IMR-90 (cell line): ENCODE results near the gene VPS54. TPM values are rescaled to one million over a fixed set of nuclear protein-coding genes. Genes with fewer than 3 reads are reported as not detected.

Source experiments
- ATAC-seq: fragments of 200-7000 bp; cut with Tn5 transposase; 2 replicates; pipeline ENCODE4 v1.9.1; 2020; ENCODE audit warnings: low read depth, mild to moderate bottlenecking, moderate library complexity
- BruUV-seq: library from RNA; stranded (reverse); fragments of 400-500 nt; replicated peaks from 2 replicates; lab custom pipeline; 2021; lab: Mats Ljungman, UMichigan
- CTCF ChIA-PET: fragments of 300-600 bp; formaldehyde crosslinking; extraction: SDS; loops from one replicate; lab custom pipeline; 2021; ENCODE audit warnings: antibody characterized with exemption; lab: Yijun Ruan, JAX
- POLR2A ChIA-PET: fragments of 300-600 bp; sonication (Branson Sonifier 250); formaldehyde crosslinking; loops from one replicate; lab custom pipeline; 2022; ENCODE audit warnings: antibody characterized with exemption; ENCODE audit not compliant: unreplicated experiment; lab: Charles Lee
- DNase-seq: peaks from one replicate; pipeline ENCODE4 v3.0.0; 2013
- H2AFZ ChIP-seq: replicated peaks from 2 replicates; pipeline ENCODE3; 2013; ENCODE audit warnings: low read length, mild to moderate bottlenecking; ENCODE audit not compliant: poor library complexity
- H2AK5ac ChIP-seq: 2 replicates; pipeline ENCODE4 v1.6.1; 2013; ENCODE audit warnings: low read depth, low read length, inconsistent platforms
- H2AK9ac ChIP-seq: replicated peaks from 2 replicates; pipeline ENCODE3; 2013; ENCODE audit warnings: mild to moderate bottlenecking, low read depth, low read length, moderate library complexity; ENCODE audit not compliant: poor library complexity
- H2BK120ac ChIP-seq: 2 replicates; pipeline ENCODE4 v1.6.1; 2013; ENCODE audit warnings: low read depth, low read length, inconsistent platforms
- H2BK15ac ChIP-seq: 3 replicates; pipeline ENCODE4 v1.6.1; 2013; ENCODE audit warnings: low read depth, low read length, inconsistent platforms
- H2BK20ac ChIP-seq: 2 replicates; pipeline ENCODE4 v1.6.1; 2013; ENCODE audit warnings: low read depth, mild to moderate bottlenecking, inconsistent platforms, low read length, moderate library complexity
- H2BK5ac ChIP-seq: 2 replicates; pipeline ENCODE4 v1.6.1; 2013; ENCODE audit warnings: mild to moderate bottlenecking, low read depth, low read length, inconsistent platforms; ENCODE audit not compliant: poor library complexity, severe bottlenecking
- H3K14ac ChIP-seq: replicated peaks from 2 replicates; pipeline ENCODE4 v1.6.1; 2013; ENCODE audit warnings: low read depth, low read length, inconsistent platforms
- H3K18ac ChIP-seq: 2 replicates; pipeline ENCODE4 v1.6.1; 2013; ENCODE audit warnings: low read depth, low read length, control low read depth
- H3K23ac ChIP-seq: 2 replicates; pipeline ENCODE4 v1.6.1; 2013; ENCODE audit warnings: low read depth, low read length, inconsistent platforms
- H3K27ac ChIP-seq: 2 replicates; pipeline ENCODE4 v1.5.1; 2013; ENCODE audit warnings: mild to moderate bottlenecking, control low read depth, low read length; ENCODE audit not compliant: insufficient read depth
- H3K27me3 ChIP-seq: 2 replicates; pipeline ENCODE4 v1.6.1; 2013; ENCODE audit warnings: low read length; ENCODE audit not compliant: control insufficient read depth, insufficient read depth
- H3K36me3 ChIP-seq: 2 replicates; pipeline ENCODE4 v1.6.1; 2013; ENCODE audit warnings: low read length, mixed read lengths; ENCODE audit not compliant: control insufficient read depth, insufficient read depth
- H3K4ac ChIP-seq: 2 replicates; pipeline ENCODE4 v1.6.1; 2013; ENCODE audit warnings: low read depth, low read length, inconsistent platforms
- H3K4me1 ChIP-seq: 2 replicates; pipeline ENCODE4 v1.6.1; 2013; ENCODE audit warnings: low read length, mixed read lengths; ENCODE audit not compliant: control insufficient read depth, insufficient read depth
- H3K4me2 ChIP-seq: 2 replicates; pipeline ENCODE4 v1.6.1; 2013; ENCODE audit warnings: low read depth, mild to moderate bottlenecking, control low read depth, low read length, moderate library complexity
- H3K4me3 ChIP-seq: 2 replicates; pipeline ENCODE4 v1.5.1; 2013; ENCODE audit warnings: low read depth, mild to moderate bottlenecking, control low read depth, low read length, moderate library complexity; ENCODE audit not compliant: insufficient read depth
- H3K56ac ChIP-seq: 2 replicates; pipeline ENCODE4 v1.6.1; 2013; ENCODE audit warnings: low read length, inconsistent platforms; ENCODE audit not compliant: insufficient read depth; ENCODE audit errors: extremely low read depth
- H3K79me1 ChIP-seq, 2 experiments: 2 replicates each; pipeline ENCODE4 v1.6.1; 2013; ENCODE audit warnings: low read length in 2 of 2, inconsistent platforms in 1 of 2, low read depth in 1 of 2
- H3K9ac ChIP-seq: 2 replicates; pipeline ENCODE4 v1.6.1; 2013; ENCODE audit warnings: low read depth, low read length, control low read depth
- H3K9me1 ChIP-seq: 2 replicates; pipeline ENCODE4 v1.6.1; 2013; ENCODE audit warnings: low read length, inconsistent platforms; ENCODE audit not compliant: insufficient read depth
- H3K9me3 ChIP-seq: 2 replicates; pipeline ENCODE4 v1.6.1; 2013; ENCODE audit warnings: low read length; ENCODE audit not compliant: control insufficient read depth, insufficient read depth
- H4K20me1 ChIP-seq: 2 replicates; pipeline ENCODE4 v1.6.1; 2013; ENCODE audit warnings: low read length, inconsistent platforms; ENCODE audit not compliant: insufficient read depth
- H4K5ac ChIP-seq: 2 replicates; pipeline ENCODE4 v1.6.1; 2013; ENCODE audit warnings: mild to moderate bottlenecking, low read depth, low read length, control low read depth
- H4K8ac ChIP-seq, 2 experiments: 2 replicates each; pipeline ENCODE4 v1.6.1; 2013; ENCODE audit warnings: low read depth in 2 of 2, low read length in 2 of 2, control low read depth in 1 of 2, inconsistent platforms in 1 of 2
- H4K91ac ChIP-seq: 2 replicates; pipeline ENCODE4 v1.6.1; 2013; ENCODE audit warnings: low read depth, low read length, inconsistent platforms; ENCODE audit not compliant: insufficient read depth
- BHLHE40 ChIP-seq: fragments of 150-350 bp; IDR thresholded peaks from 2 replicates; pipeline ENCODE4 v1.6.1; 2016; ENCODE audit warnings: mild to moderate bottlenecking, low read depth, low read length
- CEBPB ChIP-seq: IDR thresholded peaks from 2 replicates; pipeline ENCODE4 v1.6.1; 2012; ENCODE audit warnings: low read depth, low read length, improper control_type of control experiment
- CHD1 ChIP-seq: IDR thresholded peaks from 2 replicates; pipeline ENCODE4 v1.6.1; 2012; ENCODE audit warnings: low read depth, low read length, improper control_type of control experiment
- FOS ChIP-seq: fragments of 150-350 bp; IDR thresholded peaks from 2 replicates; pipeline ENCODE4 v1.6.1; 2016; ENCODE audit warnings: low read depth, low read length
- MAFK ChIP-seq: IDR thresholded peaks from 2 replicates; pipeline ENCODE4 v1.6.1; 2012; ENCODE audit warnings: low read depth, low read length, improper control_type of control experiment
- MAZ ChIP-seq: IDR thresholded peaks from 2 replicates; pipeline ENCODE4 v1.6.1; 2012; ENCODE audit warnings: low read depth, mild to moderate bottlenecking, low read length, improper control_type of control experiment, moderate library complexity, borderline replicate concordance
- MXI1 ChIP-seq: IDR thresholded peaks from 2 replicates; pipeline ENCODE4 v1.6.1; 2012; ENCODE audit warnings: low read depth, mild to moderate bottlenecking, low read length, moderate library complexity, borderline replicate concordance
- NFE2L2 ChIP-seq: fragments of 150-350 bp; IDR thresholded peaks from 2 replicates; pipeline ENCODE4 v1.6.1; 2016; ENCODE audit warnings: low read depth, mild to moderate bottlenecking, low read length
- POLR2A ChIP-seq: IDR thresholded peaks from 2 replicates; pipeline ENCODE4 v1.6.1; 2012; ENCODE audit warnings: mild to moderate bottlenecking, low read depth, low read length
- RAD21 ChIP-seq: IDR thresholded peaks from 2 replicates; pipeline ENCODE4 v1.6.1; 2012; ENCODE audit warnings: low read length, improper control_type of control experiment
- RCOR1 ChIP-seq: IDR thresholded peaks from 2 replicates; pipeline ENCODE4 v1.6.1; 2012; ENCODE audit warnings: mild to moderate bottlenecking, low read length, improper control_type of control experiment; ENCODE audit not compliant: insufficient replicate concordance
- RFX5 ChIP-seq: IDR thresholded peaks from 2 replicates; pipeline ENCODE4 v1.8.0; 2012; ENCODE audit warnings: low read depth, mild to moderate bottlenecking, low read length, moderate library complexity
- SMC3 ChIP-seq: fragments of 150-350 bp; IDR thresholded peaks from 2 replicates; pipeline ENCODE4 v1.6.1; 2016; ENCODE audit warnings: low read depth, mild to moderate bottlenecking, antibody characterized with exemption, low read length, moderate library complexity
- WGBS, 2 experiments: methylation state at CpG; one replicate each; pipeline versions ENCODE4 v1.1.5 to v1.1.7; 2013; ENCODE audit warnings: missing lambda C conversion rate in 2 of 2; ENCODE audit not compliant: insufficient read length in 1 of 2; ENCODE audit errors: extremely low coverage in 2 of 2; 5-methylcytosine and 5-hydroxymethylcytosine counted together
- dilution Hi-C: fragments of 300-500 bp; cut with HindIII; formaldehyde crosslinking; loops from one replicate; pipeline ENCODE4 v1.14.3; 2018; ENCODE audit warnings: low sequenced_read_pairs; ENCODE audit not compliant: unreplicated experiment
- in situ Hi-C: fragments of 300-500 bp; cut with MboI; formaldehyde crosslinking; loops from 3 replicates; pipeline ENCODE4 v1.14.3; 2019; ENCODE audit warnings: low sequenced_read_pairs, inconsistent platforms, mixed read lengths
- intact Hi-C: fragments of 100-400 bp; cut with micrococcal nuclease; formaldehyde crosslinking; loops from 2 replicates; pipeline ENCODE4 v1.10.0; 2022
- polyA plus RNA-seq, 3 experiments: library from polyadenylated mRNA; depleted of rRNA; stranded (reverse); fragments of >200 nt; gene quantifications; 2 replicates each; pipeline ENCODE4 v1.2.3, GENCODE V29; 2012; ENCODE audit warnings: low replicate concordance in 1 of 3
- total RNA-seq: library from RNA; depleted of rRNA; stranded (reverse); fragments of >200 nt; gene quantifications from 2 replicates; pipeline ENCODE4 v1.2.3, GENCODE V29; 2012
- TF ChIP-seq, protein P1 (sequence below): fragments of 150-350 bp; IDR thresholded peaks from 2 replicates; pipeline ENCODE4 v1.6.1; 2017; ENCODE audit warnings: mild to moderate bottlenecking, antibody characterized with exemption, low read length, low read depth
- TF ChIP-seq, protein P2 (sequence below): fragments of 150-350 bp; IDR thresholded peaks from 2 replicates; pipeline ENCODE4 v1.6.1; 2016; ENCODE audit warnings: low read depth, mild to moderate bottlenecking, low read length, moderate library complexity, borderline replicate concordance
- TF ChIP-seq, protein P3 (sequence below): conservative IDR thresholded peaks from 2 replicates; pipeline ENCODE4 v1.5.1; 2012; ENCODE audit warnings: mild to moderate bottlenecking, low read depth, low read length, improper control_type of control experiment

Gene VPS54
- total and polyA plus RNA-seq, 2 of the 4 experiments (the other 2 are of a cell fraction) = 7.1 to 18.1 TPM

DNA sequence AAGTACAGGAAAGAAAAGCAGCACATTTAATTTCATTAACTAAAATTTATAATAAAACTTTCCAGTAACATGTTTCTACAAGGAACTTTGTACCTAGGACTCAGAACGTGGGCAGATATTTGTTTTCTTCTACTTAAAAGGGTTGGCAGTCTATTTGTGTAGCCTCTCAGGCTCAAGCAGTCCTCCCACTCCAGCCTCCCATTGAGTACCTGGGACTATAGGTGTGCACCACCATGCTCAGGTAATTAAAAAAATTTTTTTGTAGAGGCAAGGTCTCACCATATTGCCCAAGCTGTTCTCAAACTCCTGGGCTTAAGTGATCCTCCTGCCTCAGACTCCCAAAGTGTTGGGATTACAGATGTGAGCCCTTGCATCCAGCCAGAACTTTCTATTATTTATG, 140.7 kb downstream of the VPS54 start:
- CTCF ChIA-PET = interaction anchor here (0.8 kb wide), 1 partner anchor 224 kb away, joined by 3 read pairs; no protein-coding TSS in a partner anchor
- Histone ChIP-seq H2BK15ac (no peak overlapping the region), H3K4ac (no peak overlapping the region), H2BK120ac (no peak overlapping the region), H2BK20ac (no peak overlapping the region), H3K56ac (no peak overlapping the region), H3K27ac (no peak overlapping the region), H3K9me1 (peaks cover 3% of the 10 kb centered on the region), H3K36me3 (peaks cover 20% of the 10 kb centered on the region), H3K9me3 (no peaks in the 10 kb centered on the region), H2AFZ (no peak overlapping the region), H3K18ac (no peak overlapping the region), H3K79me1 (peaks cover 39 to 53% of the 10 kb centered on the region in 2 experiments), H4K91ac (no peak overlapping the region), H3K4me1 (no peaks in the 10 kb centered on the region), H3K4me2 (no peak overlapping the region), H4K20me1 (no peaks in the 10 kb centered on the region; the same call in 1 of the 2 replicates), H2AK9ac (no peak overlapping the region), H3K14ac (no peak overlapping the region), H3K9ac (no peak overlapping the region), H4K8ac (no peak overlapping the region), H2BK5ac (no peak overlapping the region), H3K4me3 (no peak overlapping the region), H2AK5ac (no peak overlapping the region), H3K27me3 (no peaks in the 10 kb centered on the region), H4K5ac (no peak overlapping the region), H3K23ac (no peak overlapping the region)
- ATAC-seq = no peak
- in situ Hi-C loops = no loop called here
- WGBS, 2 experiments = no CpG with 5 or more reads among the region's 1 CpG
- intact Hi-C loops = no loop called here
- TF ChIP-seq RFX5 (no peak), MAZ (no peak), CHD1 (no peak), SMC3 (no peak), CEBPB (no peak), FOS (no peak), RCOR1 (no peak), NFE2L2 (no peak), RAD21 (no peak), MAFK (no peak), MXI1 (no peak), BHLHE40 (no peak), POLR2A (no peak)
- TF ChIP-seq, protein P1, sequence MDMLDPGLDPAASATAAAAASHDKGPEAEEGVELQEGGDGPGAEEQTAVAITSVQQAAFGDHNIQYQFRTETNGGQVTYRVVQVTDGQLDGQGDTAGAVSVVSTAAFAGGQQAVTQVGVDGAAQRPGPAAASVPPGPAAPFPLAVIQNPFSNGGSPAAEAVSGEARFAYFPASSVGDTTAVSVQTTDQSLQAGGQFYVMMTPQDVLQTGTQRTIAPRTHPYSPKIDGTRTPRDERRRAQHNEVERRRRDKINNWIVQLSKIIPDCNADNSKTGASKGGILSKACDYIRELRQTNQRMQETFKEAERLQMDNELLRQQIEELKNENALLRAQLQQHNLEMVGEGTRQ = no peak
- TF ChIP-seq, protein P2, sequence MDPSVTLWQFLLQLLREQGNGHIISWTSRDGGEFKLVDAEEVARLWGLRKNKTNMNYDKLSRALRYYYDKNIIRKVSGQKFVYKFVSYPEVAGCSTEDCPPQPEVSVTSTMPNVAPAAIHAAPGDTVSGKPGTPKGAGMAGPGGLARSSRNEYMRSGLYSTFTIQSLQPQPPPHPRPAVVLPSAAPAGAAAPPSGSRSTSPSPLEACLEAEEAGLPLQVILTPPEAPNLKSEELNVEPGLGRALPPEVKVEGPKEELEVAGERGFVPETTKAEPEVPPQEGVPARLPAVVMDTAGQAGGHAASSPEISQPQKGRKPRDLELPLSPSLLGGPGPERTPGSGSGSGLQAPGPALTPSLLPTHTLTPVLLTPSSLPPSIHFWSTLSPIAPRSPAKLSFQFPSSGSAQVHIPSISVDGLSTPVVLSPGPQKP = no peak
- TF ChIP-seq, protein P3, sequence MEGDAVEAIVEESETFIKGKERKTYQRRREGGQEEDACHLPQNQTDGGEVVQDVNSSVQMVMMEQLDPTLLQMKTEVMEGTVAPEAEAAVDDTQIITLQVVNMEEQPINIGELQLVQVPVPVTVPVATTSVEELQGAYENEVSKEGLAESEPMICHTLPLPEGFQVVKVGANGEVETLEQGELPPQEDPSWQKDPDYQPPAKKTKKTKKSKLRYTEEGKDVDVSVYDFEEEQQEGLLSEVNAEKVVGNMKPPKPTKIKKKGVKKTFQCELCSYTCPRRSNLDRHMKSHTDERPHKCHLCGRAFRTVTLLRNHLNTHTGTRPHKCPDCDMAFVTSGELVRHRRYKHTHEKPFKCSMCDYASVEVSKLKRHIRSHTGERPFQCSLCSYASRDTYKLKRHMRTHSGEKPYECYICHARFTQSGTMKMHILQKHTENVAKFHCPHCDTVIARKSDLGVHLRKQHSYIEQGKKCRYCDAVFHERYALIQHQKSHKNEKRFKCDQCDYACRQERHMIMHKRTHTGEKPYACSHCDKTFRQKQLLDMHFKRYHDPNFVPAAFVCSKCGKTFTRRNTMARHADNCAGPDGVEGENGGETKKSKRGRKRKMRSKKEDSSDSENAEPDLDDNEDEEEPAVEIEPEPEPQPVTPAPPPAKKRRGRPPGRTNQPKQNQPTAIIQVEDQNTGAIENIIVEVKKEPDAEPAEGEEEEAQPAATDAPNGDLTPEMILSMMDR = no peak
- POLR2A ChIA-PET = no interaction called here
- DNase-seq = no peak
- BruUV-seq = no TSS peak
- dilution Hi-C loops = no loop called here
